GM12878 (cell line): ENCODE measurements around the gene UBR7. TPM values are rescaled to one million over a fixed set of nuclear protein-coding genes. Genes with fewer than 3 reads are reported as not detected.

Experiments used
- ATAC-seq: fragments of 200-7000 bp; cut with Tn5 transposase; 3 replicates; pipeline ENCODE4 v1.9.1; 2020; ENCODE audit warnings: mild to moderate bottlenecking, moderate library complexity
- BruUV-seq: library from RNA; stranded (reverse); fragments of 400-500 nt; replicated peaks from 2 replicates; lab custom pipeline; 2021; lab: Mats Ljungman, UMichigan
- CTCF ChIA-PET: fragments of 300-600 bp; sonication (Branson Sonifier 250); formaldehyde crosslinking; extraction: SDS; loops from one replicate; lab custom pipeline; 2021; ENCODE audit warnings: inconsistent platforms; lab: Yijun Ruan, JAX
- POLR2A ChIA-PET: fragments of 350-600 bp; formaldehyde crosslinking; extraction: SDS; loops from one replicate; lab custom pipeline; 2021; ENCODE audit warnings: inconsistent platforms; lab: Charles Lee
- RAD21 ChIA-PET: fragments of 300-600 bp; sonication (Branson Sonifier 250); formaldehyde crosslinking; loops from one replicate; lab custom pipeline; 2023; ENCODE audit warnings: antibody characterized with exemption; ENCODE audit not compliant: unreplicated experiment; lab: Charles Lee
- SMC1A ChIA-PET: fragments of 300-600 bp; sonication (Branson Sonifier 250); formaldehyde crosslinking; loops from one replicate; lab custom pipeline; 2023; ENCODE audit not compliant: unreplicated experiment, uncharacterized antibody; lab: Charles Lee
- DNase-seq: peaks from one replicate; pipeline ENCODE4 v3.0.0-alpha.2; 2011; ENCODE audit warnings: low read depth, low spot score
- FAIRE-seq: peaks from 3 replicates; lab custom pipeline; 2011; peaks lifted over from hg19 to GRCh38; lab: Jason Lieb, UNC
- H2AFZ ChIP-seq: 2 replicates; pipeline ENCODE4 v1.6.0; 2011; ENCODE audit warnings: low read depth, low read length, control low read depth; ENCODE audit not compliant: control insufficient read depth
- H3K27ac ChIP-seq: 2 replicates; pipeline ENCODE4 v1.5.1; 2011; ENCODE audit warnings: control low read depth; ENCODE audit not compliant: control insufficient read depth, insufficient read depth
- H3K27me3 ChIP-seq, 2 experiments: replicated peaks in 1 of 2; 2 replicates each; pipeline versions ENCODE4 v1.6.0 to v1.6.1; 2011; ENCODE audit warnings: low read length in 1 of 2; ENCODE audit not compliant: control insufficient read depth in 2 of 2, insufficient read depth in 2 of 2
- H3K36me3 ChIP-seq, 2 experiments: 2 replicates each; pipeline ENCODE4 v1.5.1; 2011; ENCODE audit warnings: low read length in 1 of 2; ENCODE audit not compliant: control insufficient read depth in 2 of 2, insufficient read depth in 2 of 2
- H3K4me1 ChIP-seq: 2 replicates; pipeline ENCODE4 v1.6.1; 2011; ENCODE audit warnings: mild to moderate bottlenecking, low read length, moderate library complexity, mixed read lengths; ENCODE audit not compliant: control insufficient read depth, insufficient read depth
- H3K4me2 ChIP-seq: 2 replicates; pipeline ENCODE4 v1.6.0; 2011; ENCODE audit warnings: control low read depth; ENCODE audit not compliant: control insufficient read depth, insufficient read depth
- H3K4me3 ChIP-seq: fragments of 200-600 bp; sonication (generic); 2 replicates; pipeline ENCODE4 v1.5.1; 2016
- H3K79me2 ChIP-seq: 2 replicates; pipeline ENCODE4 v1.6.0; 2011; ENCODE audit warnings: low read length; ENCODE audit not compliant: control insufficient read depth, insufficient read depth
- H3K9ac ChIP-seq: 2 replicates; pipeline ENCODE4 v1.8.0; 2011; ENCODE audit warnings: low read length, control low read depth, mixed read lengths; ENCODE audit not compliant: control insufficient read depth, insufficient read depth
- H3K9me3 ChIP-seq: replicated peaks from 3 replicates; pipeline ENCODE4 v1.5.1; 2011; ENCODE audit warnings: mild to moderate bottlenecking, low read length; ENCODE audit not compliant: control insufficient read depth, insufficient read depth
- H4K20me1 ChIP-seq: 2 replicates; pipeline ENCODE4 v1.6.0; 2011; ENCODE audit not compliant: control insufficient read depth, insufficient read depth
- CBX3 ChIP-seq: fragments of 200-600 bp; sonication (generic); IDR thresholded peaks from 2 replicates; pipeline ENCODE4 v1.6.1; 2016; ENCODE audit warnings: low read depth, borderline replicate concordance
- CEBPB ChIP-seq, 2 experiments: fragments of 150-350 bp in 1 of 2; IDR thresholded peaks; 2 replicates each; pipeline ENCODE4 v1.6.1; 2012 to 2014; ENCODE audit warnings: low read depth in 2 of 2, low read length in 2 of 2, borderline replicate concordance in 1 of 2, inconsistent platforms in 1 of 2
- FOS ChIP-seq: IDR thresholded peaks from 3 replicates; pipeline ENCODE4 v1.6.1; 2011; ENCODE audit warnings: borderline replicate concordance; ENCODE audit not compliant: insufficient read length; ENCODE audit errors: extremely low read depth
- GATAD2B ChIP-seq: fragments of 450-650 bp; conservative IDR thresholded peaks from 2 replicates; pipeline ENCODE4 v1.6.1; 2017; ENCODE audit warnings: low read depth, mild to moderate bottlenecking, moderate library complexity
- NRF1 ChIP-seq: conservative IDR thresholded peaks from 2 replicates; pipeline ENCODE4 v1.6.1; 2011; ENCODE audit warnings: mild to moderate bottlenecking, low read depth, low read length, improper control_type of control experiment
- RAD51 ChIP-seq: fragments of 450-650 bp; IDR thresholded peaks from 2 replicates; pipeline ENCODE4 v1.6.1; 2016; ENCODE audit warnings: moderate library complexity, mild to moderate bottlenecking, inconsistent platforms
- RELA ChIP-seq: fragments of 450-650 bp; IDR thresholded peaks from 2 replicates; pipeline ENCODE4 v1.8.0; 2014; ENCODE audit warnings: borderline replicate concordance; ENCODE audit not compliant: partially characterized antibody
- SIX5 ChIP-seq: IDR thresholded peaks from 2 replicates; pipeline ENCODE4 v1.6.1; 2011; ENCODE audit warnings: mild to moderate bottlenecking, low read depth, low read length, moderate library complexity; ENCODE audit not compliant: severe bottlenecking
- WGBS: methylation state at CpG from one replicate; pipeline ENCODE4 v1.1.6; 2016; ENCODE audit warnings: low lambda C conversion rate; ENCODE audit not compliant: insufficient replicate concordance, insufficient coverage; ENCODE audit errors: missing lambda C conversion rate; 5-methylcytosine and 5-hydroxymethylcytosine counted together
- in situ Hi-C: fragments of 300-500 bp; cut with MboI; formaldehyde crosslinking; loops from 9 replicates; pipeline ENCODE4 v1.14.3; 2018; ENCODE audit warnings: mixed read lengths
- intact Hi-C: fragments of 100-400 bp; cut with micrococcal nuclease; formaldehyde crosslinking; loops from one replicate; pipeline ENCODE4 v1.14.2; 2022; ENCODE audit not compliant: unreplicated experiment
- polyA plus RNA-seq, 11 experiments: library from polyadenylated mRNA; depleted of rRNA in 4 of 11; unstranded in 6 of 11; stranded (reverse) in 5 of 11; fragments of >200 nt; fragmentation: Nextera tagmentation in 4 of 11; fragmentation: Illumina TruSeq in 1 of 11; extraction: Ambion mirVana in 4 of 11; extraction: Trizol in 1 of 11; gene quantifications; 1 replicate in 1 of 11; 2 replicates in 10 of 11; pipeline versions ENCODE4 v1.2.1 to v1.2.3, GENCODE V29; 2011 to 2016; ENCODE audit warnings: inconsistent platforms in 2 of 11, missing spikeins in 2 of 11, low read depth in 1 of 11
- total RNA-seq, 4 experiments: library from RNA; depleted of rRNA in 3 of 4; stranded (reverse); fragments of >200 nt in 3 of 4; fragmentation: Illumina TruSeq in 1 of 4; extraction: Trizol in 1 of 4; gene quantifications; 2 replicates each; pipeline versions ENCODE4 v1.2.1 to v1.2.3, GENCODE V29; 2013 to 2021
- TF ChIP-seq, protein P1 (sequence below): fragments of 150-350 bp; IDR thresholded peaks from 2 replicates; pipeline ENCODE4 v1.6.1; 2014; ENCODE audit warnings: mild to moderate bottlenecking, low read depth, low read length
- TF ChIP-seq, protein P2 (sequence below): IDR thresholded peaks from 2 replicates; pipeline ENCODE4 v1.6.1; 2011; ENCODE audit warnings: low read depth, low read length, improper control_type of control experiment, borderline replicate concordance

The UBR7 gene
- total and polyA plus RNA-seq, 10 of the 15 experiments (the other 5 are each of a cell fraction or from before 2014, with no cell fraction given) = 14.3 to 85.6 (median 49.9) TPM

DNA sequence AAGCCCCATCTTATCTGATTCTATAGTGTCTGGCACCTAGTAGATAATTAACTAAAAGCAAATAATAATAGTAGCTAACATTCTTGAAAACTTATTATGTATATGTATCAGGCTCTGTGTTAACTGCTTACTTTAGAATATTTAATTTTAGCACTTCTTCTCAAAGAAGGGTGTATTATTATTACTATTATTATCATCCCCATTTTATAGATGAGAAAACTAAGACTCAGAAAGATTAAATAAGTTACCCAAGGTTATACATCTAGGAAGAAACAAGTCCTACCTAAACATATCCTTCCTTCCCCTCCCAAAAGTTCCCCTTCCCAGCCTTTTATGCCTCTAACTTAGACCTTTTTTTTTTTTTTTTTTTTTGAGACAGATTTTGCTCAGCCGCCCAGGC is 61.4 kb downstream of the UBR7 start:
- Histone ChIP-seq H3K79me2 (no peaks in the 10 kb centered on the region; the same call in 1 of the 2 replicates), H4K20me1 (no peaks in the 10 kb centered on the region), H3K27me3 (no peaks in the 10 kb centered on the region), H3K4me2 (no peak overlapping the region), H2AFZ (no peak overlapping the region), H3K9me3 (no peaks in the 10 kb centered on the region), H3K4me1 (peaks cover 4% of the 10 kb centered on the region; the same call in 1 of the 2 replicates), H3K4me3 (no peak overlapping the region), H3K9ac (no peak overlapping the region), H3K27ac (no peak overlapping the region), H3K36me3 (peaks cover 2 to 4% of the 10 kb centered on the region in 2 experiments; a peak in 3 of 4 replicates)
- RAD21 ChIA-PET = interaction anchor here (1.4 kb wide), 1 partner anchor 155 kb away, joined by 3 read pairs; no protein-coding TSS in a partner anchor
- CTCF ChIA-PET = interaction anchor here (0.8 to 1.8 kb wide), 4 partner anchors 24 to 155 kb away, joined by 3 read pairs; no protein-coding TSS in a partner anchor
- no peak for FAIRE-seq
- SMC1A ChIA-PET = interaction anchor here (0.9 to 1.5 kb wide), 2 partner anchors 9 to 15 kb away, joined by 3 read pairs; no protein-coding TSS in a partner anchor
- in situ Hi-C loops = no loop called here
- POLR2A ChIA-PET = interaction anchor here (1.1 kb wide), 1 partner anchor 10 kb away, joined by 3 read pairs; no protein-coding TSS in a partner anchor
- ATAC-seq = no peak
- no peak for TF ChIP-seq GATAD2B
- TF ChIP-seq NRF1 = no peak
- no peak for TF ChIP-seq FOS
- TF ChIP-seq, protein P1, sequence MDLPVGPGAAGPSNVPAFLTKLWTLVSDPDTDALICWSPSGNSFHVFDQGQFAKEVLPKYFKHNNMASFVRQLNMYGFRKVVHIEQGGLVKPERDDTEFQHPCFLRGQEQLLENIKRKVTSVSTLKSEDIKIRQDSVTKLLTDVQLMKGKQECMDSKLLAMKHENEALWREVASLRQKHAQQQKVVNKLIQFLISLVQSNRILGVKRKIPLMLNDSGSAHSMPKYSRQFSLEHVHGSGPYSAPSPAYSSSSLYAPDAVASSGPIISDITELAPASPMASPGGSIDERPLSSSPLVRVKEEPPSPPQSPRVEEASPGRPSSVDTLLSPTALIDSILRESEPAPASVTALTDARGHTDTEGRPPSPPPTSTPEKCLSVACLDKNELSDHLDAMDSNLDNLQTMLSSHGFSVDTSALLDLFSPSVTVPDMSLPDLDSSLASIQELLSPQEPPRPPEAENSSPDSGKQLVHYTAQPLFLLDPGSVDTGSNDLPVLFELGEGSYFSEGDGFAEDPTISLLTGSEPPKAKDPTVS = no peak
- TF ChIP-seq RAD51 = no peak
- TF ChIP-seq, protein P2, sequence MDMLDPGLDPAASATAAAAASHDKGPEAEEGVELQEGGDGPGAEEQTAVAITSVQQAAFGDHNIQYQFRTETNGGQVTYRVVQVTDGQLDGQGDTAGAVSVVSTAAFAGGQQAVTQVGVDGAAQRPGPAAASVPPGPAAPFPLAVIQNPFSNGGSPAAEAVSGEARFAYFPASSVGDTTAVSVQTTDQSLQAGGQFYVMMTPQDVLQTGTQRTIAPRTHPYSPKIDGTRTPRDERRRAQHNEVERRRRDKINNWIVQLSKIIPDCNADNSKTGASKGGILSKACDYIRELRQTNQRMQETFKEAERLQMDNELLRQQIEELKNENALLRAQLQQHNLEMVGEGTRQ = no peak
- TF ChIP-seq CBX3 = no peak
- no peak for TF ChIP-seq SIX5
- no peak for TF ChIP-seq CEBPB (IDR thresholded peaks at IDR 0.05; ENCODE audit: borderline replicate concordance in 1 of 2, low read depth in 2 of 2, low read length in 2 of 2)
- TF ChIP-seq RELA = no peak
- 100% methylated on average over 1 of the region's 1 CpG for WGBS
- no TSS peak for BruUV-seq
- intact Hi-C loops = no loop called here
- DNase-seq = no peak
